ENCODE measurements around the gene TMEM255B.

DNA sequence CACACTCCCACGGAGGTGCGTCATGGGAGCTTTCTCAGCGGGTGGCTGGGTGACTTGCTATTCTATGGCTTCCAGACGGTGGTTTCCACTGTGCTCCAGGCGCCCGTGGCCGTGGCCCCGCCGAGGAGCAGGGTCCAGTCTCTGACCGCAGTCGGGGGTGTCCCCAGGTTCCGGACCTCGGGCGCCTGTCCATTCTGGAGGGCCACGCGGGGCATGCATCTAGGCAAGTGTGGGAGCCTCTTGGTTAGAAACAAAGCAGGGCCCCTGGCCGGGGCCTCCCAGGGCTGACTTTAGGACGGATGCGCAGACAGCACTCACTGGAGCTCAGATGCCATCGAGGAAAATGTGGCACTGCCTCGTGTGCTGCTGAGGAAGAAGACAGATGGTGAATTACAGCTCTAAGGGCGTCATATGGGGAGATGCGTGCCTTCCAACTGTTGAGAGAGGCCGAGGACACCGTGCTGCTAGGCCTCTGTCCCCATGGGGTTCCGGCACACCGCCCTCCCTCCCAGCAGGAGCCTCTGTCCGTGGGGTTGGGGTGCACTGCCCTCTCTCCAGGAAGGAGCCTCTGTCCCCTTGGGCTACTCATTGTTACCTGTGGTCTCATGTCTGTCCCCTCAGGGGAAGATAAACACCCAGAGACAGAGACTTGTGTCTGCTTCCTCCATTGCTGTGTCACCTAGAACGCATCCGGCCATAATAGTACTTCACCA, 38.1 kb downstream of the TMEM255B start:
- TF ChIP-seq, protein P1, sequence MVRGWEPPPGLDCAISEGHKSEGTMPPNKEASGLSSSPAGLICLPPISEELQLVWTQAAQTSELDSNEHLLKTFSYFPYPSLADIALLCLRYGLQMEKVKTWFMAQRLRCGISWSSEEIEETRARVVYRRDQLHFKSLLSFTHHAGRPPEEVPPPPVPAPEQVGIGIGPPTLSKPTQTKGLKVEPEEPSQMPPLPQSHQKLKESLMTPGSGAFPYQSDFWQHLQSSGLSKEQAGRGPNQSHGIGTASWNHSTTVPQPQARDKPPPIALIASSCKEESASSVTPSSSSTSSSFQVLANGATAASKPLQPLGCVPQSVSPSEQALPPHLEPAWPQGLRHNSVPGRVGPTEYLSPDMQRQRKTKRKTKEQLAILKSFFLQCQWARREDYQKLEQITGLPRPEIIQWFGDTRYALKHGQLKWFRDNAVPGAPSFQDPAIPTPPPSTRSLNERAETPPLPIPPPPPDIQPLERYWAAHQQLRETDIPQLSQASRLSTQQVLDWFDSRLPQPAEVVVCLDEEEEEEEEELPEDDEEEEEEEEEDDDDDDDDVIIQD (CRISPR knock-in tag; IDR thresholded peaks at IDR 0.05) = no peak
- TF ChIP-seq, protein P2, sequence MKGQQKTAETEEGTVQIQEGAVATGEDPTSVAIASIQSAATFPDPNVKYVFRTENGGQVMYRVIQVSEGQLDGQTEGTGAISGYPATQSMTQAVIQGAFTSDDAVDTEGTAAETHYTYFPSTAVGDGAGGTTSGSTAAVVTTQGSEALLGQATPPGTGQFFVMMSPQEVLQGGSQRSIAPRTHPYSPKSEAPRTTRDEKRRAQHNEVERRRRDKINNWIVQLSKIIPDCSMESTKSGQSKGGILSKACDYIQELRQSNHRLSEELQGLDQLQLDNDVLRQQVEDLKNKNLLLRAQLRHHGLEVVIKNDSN (CRISPR knock-in tag; IDR thresholded peaks at IDR 0.05) = no peak
- TF ChIP-seq EZH2 (IDR thresholded peaks at IDR 0.05; ENCODE audit: borderline replicate concordance, low read depth, low read length) = no peak
- TF ChIP-seq, protein P3, sequence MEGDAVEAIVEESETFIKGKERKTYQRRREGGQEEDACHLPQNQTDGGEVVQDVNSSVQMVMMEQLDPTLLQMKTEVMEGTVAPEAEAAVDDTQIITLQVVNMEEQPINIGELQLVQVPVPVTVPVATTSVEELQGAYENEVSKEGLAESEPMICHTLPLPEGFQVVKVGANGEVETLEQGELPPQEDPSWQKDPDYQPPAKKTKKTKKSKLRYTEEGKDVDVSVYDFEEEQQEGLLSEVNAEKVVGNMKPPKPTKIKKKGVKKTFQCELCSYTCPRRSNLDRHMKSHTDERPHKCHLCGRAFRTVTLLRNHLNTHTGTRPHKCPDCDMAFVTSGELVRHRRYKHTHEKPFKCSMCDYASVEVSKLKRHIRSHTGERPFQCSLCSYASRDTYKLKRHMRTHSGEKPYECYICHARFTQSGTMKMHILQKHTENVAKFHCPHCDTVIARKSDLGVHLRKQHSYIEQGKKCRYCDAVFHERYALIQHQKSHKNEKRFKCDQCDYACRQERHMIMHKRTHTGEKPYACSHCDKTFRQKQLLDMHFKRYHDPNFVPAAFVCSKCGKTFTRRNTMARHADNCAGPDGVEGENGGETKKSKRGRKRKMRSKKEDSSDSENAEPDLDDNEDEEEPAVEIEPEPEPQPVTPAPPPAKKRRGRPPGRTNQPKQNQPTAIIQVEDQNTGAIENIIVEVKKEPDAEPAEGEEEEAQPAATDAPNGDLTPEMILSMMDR (IDR thresholded peaks at IDR 0.05 in 2 of 3, conservative IDR thresholded peaks at IDR 0.05 in 1 of 3; ENCODE audit: insufficient read depth in 2 of 3, low read depth in 1 of 3, low read length in 3 of 3) = no peak
- TF ChIP-seq LARP7 (IDR thresholded peaks at IDR 0.05) = no peak
